GM18909 (cell line): ENCODE measurements around the gene EHD3.

Experiments used
- ATAC-seq: cut with Tn5 transposase; IDR thresholded peaks from one replicate; pipeline ENCODE4 v1.9.1; 2021; ENCODE audit warnings: mild to moderate bottlenecking; ENCODE audit not compliant: unreplicated experiment, poor library complexity

Gene EHD3

DNA sequence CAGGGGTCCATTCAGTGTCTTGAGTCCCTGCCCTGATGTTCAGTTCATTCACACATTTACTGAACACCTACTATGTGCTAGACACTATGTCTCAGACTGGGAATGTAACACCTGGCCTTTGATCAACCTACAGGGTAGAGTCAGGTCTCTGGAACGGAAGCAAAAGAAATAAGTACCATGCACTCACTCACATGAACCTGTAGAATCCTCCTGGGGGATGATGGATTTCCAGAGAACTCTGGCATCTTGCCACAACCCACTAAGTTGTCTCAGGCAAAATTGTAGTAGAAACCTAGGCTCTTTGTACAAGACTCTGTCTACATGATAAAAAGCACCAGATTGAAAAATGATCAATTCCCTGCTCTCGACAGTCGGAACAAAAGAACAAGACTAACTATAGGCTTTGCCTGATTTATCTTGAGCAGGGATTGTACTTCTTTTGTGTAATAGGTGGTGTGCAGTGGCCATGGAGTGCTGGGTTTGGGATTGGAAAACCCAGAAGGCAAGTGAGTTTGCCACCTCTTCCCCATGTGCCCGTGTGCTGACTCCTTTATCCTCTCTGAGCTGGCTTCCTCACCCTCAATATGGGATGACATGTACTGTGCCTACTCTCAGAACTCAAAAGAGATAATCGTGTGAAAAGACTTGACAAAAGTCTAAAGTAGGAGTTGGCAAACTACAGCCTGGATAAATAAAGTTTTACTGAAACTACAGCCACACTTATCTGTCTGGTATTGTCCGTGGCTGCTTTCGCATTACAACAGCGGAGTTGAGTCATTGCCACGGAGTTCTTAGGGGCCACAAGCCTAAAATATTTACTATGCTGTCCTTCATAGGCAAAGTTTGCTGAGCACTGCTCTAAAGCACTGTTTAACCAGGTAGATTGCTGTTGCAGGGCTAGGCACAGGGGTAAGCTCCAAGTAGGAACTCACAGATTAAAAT is 21.0 kb upstream of the EHD3 start:
- ATAC-seq: no peak

DNA sequence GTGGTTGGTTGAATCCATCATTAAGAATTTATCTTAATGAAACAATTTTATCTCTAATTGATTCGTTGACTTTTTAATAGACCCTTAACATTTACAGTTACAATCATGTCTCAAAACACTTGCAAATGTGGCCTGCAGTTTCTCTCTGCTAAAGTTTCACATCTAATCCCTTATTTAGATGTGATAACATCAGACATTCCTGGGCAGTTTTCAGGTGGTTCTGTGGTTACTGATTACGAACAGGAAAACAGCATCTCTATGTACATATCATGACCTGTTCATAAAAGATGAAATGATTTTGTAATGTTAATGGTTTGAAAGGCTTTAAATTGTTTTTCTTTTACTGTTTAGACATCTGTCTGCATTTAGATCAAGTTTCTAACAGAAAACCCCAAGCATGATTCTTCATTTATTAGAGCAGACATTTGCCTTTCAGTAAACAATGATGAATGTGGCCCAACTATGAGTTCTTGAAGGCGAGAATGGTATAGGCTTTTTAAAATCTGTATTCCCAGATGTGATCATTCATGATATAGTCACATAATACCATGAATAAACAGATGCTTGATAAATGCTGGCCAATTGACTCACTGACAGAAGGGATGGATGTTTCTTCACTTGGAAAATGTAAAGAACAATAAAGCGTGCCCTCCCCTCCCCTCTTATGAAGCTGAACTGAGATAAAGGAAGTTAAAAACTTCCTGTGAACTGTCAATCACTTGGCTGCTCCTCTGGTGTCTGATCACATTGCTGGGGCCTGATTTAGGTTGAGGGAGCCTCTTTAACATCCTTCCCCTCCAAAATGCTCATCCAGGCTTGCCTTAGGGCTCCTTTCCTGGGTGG is 20.1 kb upstream of the EHD3 start:
- no peak for ATAC-seq

DNA sequence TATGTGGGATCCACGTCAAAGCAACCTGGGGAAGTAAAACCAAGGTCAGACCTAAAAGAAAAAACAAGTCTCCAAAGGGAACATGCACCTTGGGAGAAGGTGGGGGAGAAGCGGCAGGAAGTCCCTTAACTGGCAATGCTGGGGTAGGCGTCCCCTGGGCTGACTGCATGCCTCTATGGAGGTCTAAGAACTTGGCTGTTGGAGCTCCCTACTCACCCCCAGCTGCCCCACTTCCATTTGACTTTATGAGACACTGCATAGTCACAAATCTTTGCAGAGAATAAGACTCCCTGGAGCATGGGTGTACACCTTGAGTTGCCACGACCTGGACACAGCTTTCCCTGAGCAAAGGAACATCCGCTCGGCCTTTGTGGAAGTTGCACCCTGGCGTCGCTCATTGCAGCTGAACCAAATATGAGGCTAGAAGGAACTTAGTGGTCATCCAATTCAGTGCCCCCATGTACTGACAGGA is 19.5 kb upstream of the EHD3 start:
- no peak for ATAC-seq

DNA sequence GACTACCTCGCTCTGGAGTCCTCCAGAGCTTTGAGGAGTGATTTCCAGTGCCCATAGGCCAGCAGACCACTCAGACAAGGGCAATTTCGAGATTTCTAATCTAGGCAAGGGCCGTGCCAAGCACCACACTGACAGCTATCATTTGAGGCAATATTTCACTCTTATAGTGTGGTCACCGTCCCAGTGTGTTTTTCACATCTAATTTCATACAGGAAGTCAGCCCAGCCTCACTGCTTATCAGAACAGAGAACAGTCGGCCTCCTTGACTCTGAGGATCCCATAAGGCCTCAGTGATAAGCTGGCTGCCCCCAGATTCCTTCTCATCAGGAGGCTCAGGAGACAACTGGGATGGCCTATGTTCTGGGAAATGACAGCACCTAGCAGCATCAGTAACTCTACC is 17.2 kb upstream of the EHD3 start:
- ATAC-seq: peak; percentile 46

DNA sequence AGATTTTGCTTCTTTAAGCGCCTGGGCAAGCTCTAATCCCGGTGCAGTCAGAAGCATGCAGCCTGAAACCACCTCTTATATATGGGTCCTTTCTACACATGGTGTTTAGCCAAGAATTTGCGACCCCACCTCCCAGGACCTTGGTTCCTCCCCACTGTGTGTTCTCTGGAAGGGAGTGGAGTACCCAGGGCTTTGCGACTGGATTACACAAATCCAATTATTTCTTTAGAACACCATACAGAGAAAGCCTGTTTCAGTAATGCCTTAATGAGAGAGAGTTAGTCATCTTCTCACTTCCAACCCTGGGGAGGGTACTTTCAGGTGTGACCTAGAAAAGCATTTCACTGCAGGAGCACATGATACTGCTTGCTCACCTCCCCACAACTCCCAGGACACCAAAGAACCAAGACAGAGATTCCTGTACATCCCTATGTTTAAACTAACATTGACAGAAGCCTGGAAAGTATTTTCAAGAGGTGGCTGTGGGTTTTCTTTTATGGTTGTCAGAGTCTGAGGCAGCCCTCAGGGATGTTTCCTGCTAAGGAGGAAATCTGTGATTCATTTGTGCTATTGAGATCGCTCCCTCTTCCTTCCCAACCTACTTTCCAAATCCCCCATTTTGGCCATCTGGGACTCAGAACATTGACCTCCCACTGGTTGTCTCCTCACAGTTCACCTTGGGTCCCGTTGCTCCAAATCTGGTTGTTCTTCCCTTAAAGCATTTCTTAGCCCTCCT is 16.3 kb upstream of the EHD3 start, which contains the start of gene CAPN14:
Gene CAPN14 (minus strand): TSS at position 51 of the 736 bp plus-strand sequence. CDS start 12,068 bp downstream, outside the sequence.
- ATAC-seq: no peak

DNA sequence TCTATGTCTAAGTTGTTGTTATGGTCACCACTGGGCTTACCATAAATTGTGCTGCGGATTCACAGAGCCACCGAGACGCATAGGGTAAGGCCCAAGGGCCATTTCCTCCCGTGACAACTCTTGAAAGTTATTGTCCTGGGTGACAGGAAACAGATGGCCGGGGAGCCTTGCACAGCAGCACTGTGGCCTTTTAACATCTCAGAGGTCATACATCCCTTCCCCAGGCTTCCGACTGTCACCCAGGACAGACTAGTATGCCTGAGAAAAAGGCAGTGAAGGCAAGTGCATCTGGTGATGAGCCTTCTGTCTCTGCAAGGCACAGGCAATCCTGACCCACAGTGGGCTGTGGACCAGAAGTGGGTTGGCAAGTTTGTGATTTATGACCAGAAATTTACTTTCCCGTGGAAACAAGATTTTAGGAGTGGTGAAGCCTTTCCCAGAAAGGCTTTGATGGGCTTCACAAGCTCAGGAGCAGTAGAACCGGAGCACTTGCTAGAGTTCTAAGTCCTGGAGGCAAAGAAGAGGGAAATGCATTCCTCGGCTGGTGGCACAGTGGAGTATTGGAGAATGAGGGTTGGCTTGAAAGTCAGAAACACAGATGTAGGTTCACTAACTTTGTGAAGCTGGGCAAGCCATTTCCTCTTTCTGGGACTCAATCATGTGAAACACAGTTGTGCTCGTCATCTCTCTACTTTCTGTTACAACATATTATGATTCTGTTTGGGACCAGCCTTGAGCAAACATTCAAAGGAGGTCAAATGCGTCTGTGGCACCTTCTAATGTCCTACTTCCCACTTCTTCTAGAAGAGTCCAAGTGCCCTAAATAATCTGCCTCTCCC is 14.6 kb upstream of the EHD3 start:
- peak; percentile 77 for ATAC-seq

DNA sequence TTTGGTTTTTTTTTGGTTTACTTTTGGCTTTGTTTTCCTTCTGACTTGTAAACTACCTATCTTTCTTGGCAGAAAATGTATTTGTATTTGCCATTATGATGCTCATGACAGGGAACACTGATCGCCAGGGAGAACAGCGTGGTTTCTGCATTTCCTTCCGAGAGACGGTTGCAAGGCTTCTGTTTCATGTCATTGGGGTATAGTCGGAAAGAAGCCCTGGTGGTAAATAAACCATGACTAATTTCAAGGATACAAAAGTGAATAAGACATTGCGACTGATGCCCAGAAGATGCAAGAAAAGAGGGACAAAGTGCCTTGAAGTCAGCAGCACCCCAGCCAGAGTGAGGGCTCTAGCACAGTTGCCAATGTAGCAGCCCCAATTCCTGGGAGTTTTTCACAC is 12.4 kb upstream of the EHD3 start:
- no peak for ATAC-seq

DNA sequence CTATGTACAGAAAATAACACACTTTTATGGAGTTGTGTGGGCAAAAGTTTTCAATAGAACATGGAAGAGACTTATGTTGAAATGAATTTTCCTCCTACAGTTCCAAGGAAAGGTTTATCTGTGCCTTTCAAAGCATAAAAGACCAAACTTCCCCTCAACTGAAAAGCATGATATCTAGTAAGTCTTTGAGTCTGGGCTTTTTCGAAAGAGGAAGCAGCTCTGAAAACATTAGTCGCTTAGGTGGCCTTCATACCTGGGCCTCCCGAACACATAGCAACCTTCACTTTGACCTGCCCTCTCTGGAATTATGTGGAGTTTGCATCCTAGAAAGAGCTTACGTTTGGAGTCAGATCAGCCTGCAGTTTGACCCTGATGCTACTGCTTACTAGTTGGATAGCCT is 11.9 kb upstream of the EHD3 start:
- ATAC-seq: no peak

DNA sequence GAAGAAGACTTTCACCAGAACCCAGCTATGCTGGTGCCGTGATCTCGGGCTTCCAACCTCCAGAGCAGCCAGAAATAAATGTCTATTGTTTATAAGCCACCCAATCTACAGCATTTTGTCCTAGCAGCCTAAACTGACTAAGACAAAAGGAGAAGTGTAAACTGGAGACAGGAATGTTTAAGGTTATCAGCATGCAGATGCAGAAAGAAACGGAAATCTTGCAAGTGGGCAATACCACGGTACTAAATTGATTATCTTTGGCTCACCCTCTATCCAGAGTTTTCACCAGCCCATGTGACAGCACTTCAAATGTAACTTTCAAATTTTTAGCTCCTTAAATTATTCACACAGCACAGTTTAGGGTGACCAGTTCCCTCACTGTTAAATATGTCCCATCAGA is 10.9 kb upstream of the EHD3 start:
- no peak for ATAC-seq

DNA sequence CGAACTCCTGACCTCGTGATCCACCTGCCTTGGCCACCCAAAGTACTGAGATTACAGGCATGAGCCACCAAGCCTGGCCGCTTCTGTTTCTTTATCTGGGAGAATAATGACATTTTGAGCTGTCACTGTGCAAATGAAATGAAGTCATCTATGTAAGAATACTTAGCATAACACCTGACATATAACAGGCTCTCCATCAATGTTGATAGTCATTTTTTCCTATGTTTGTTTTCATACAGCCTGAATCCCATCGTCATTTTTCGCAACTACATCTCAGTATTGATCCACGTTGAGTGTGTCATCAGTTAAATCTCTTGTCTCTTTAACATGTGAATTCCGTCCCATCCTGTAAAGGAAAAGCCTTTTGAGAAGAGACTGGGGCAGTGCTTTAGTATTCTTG is 10.2 kb upstream of the EHD3 start:
- ATAC-seq: no peak

DNA sequence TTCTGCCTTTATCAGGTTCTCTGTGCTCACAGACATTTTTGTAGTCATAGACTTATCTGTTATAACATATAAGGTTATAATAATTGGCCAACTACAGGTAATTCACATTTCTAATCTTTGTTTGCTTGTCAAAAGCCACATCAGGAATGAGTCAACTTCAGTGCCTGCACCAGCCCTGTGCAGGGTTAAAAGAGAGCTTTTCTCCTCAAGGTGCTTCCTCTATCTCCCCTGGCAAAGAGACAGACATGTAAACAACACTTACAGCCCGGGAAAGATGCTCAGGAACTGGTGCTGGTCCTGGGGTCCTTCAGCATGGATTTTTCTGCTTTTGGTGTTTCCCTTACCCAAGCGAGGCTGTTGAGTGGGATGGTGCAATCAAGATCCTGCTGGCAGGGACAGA is 7.7 kb upstream of the EHD3 start:
- no peak for ATAC-seq

DNA sequence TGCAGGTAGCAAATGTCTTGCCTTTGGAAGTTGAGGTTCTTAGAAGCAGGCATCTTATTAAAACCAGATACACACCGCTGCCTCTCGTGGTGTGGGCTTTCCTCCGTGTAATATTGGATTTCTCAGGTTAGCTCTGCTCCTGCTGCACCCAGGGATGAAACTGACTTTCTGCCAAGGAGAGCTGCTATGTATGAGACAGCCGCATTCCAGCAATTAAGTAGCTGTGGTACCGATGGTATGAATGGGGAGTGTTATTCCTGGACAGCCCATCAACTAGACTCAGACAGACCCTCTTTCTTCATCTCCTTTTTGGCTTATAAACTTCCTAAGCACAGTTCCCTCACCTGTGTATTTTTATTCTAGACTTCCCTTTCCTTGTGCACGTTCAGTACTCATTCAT is 6.8 kb upstream of the EHD3 start:
- no peak for ATAC-seq

DNA sequence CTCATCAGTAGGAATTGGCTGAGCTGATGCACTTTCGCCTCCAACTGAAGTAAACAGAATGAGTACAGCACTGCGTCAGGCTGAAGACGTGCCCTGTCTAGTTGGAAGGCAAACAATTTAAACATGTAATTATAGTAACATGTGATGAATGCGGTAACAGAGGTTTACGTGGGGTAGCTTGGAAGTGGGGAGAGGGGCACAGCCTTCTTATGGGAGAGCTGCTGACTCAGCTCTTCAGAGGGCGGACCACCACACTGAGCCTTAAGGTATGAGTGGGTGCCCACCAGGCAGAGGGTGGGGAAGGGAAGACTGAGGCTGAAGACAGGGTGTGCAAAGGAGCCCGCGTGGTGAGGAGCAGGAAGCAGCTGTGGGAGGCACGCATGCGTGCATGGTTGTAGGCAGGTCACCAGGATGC is 6.2 kb upstream of the EHD3 start:
- no peak for ATAC-seq

DNA sequence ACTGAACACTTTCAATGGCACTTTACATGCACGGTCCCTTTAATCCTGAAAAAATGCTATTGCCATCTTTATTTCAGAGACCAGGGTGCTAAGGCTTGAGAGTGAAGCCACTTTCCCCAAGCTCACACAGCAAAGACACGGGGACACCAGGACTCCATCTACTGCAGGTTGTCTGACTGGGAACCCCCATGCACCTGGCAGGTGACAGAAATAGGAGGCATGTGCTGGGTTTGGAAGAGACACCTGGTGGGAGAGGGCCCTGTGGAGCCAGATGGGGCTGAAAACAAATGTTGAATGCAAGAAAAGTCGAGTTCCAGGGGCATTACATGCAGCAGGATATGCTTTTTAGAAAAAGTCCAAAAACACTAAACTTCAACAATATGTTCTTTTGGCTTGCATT is 5.2 kb upstream of the EHD3 start:
- no peak for ATAC-seq

DNA sequence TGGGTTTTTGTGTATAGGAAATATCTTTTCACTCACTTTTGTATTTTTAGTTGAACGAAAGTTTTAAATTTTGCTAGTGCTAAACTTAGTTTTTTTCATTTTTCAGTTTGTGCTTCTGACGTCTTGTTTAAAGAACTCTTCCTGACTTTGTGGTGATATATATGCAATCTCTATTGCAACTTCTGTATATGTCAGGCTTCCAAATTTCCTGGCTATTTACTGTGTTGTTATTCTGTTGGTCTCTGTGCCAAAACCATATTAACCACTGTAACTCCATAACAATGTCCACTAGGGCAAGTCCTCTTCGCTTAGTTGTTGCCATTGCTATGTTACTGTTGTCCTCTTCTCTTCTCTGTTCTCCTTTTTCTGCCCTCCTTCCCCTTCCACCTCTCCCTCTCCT is 3.2 kb upstream of the EHD3 start:
- no peak for ATAC-seq

DNA sequence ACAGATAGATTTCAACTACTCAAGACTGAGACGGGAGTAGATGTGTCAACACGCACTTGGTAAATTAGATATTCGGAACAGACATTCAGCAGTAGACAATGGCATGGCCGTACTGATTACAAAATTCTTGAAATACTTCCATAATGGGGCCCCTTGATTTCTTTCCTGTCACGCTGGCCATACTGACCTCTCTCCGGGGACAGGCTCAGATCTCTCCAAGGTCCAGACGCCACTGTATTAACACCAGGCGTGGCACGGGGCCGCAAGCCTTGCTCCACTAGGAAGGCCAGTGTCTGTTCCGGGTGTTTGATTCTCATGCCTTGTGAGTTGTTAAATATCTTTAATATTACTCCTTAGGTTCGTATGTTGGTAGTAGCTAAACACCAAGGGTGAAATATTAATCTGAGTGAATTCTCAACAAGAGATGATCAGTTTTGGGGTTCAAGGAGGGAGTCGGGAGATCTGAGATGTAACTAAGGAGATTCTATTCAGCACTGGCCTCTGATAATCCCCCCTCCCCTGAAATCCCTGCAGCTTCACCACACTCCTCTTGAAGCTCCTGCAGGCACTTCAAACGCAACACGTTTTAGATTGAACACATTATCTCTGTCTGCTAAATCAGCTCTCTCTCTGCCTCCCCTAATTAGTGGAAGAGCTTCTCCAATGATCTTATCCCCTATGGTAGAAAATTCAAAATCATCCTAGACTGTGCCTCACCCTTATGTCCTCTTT is 2.2 kb upstream of the EHD3 start:
- ATAC-seq: no peak

DNA sequence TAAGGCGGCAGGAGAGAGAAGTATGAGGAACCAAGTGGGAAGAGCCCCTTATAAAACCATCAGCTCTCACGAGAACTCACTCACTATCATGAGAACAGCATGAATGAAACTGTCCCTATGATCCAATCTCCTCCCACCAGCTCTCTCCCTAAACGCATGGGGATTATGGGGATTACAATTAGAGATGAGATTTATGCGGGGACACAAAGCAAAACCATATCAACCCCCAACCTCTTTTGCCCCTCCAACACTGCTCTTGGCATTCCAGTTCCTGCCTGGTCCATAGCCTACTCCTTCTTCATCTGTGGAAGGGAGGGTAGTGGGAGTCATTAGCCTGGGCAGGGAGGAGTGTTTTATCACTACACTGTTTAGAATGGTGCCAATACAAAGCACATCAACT is 1.4 kb upstream of the EHD3 start:
- no peak for ATAC-seq

DNA sequence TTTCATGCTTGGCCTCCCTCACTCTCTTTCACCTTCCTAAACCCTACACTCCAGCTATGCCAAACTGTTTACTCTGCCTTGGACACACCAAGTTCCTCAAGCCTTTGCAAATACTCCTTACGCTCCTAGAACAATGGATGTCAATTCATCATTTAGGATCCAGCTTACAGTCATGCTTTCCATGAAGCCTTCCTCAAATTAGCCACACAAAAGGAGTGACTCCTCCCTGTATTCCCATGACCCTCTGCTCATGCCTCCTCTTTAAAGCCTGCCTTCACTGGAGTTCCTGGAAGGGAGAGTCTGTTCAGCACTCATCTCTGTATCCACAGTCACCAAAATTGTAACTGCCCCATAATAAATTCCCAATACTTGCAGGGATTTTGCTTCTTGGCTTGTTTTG is 721 bp upstream of the EHD3 start:
- ATAC-seq: no peak
